Colonic mucosa (tissue), 4 donors: ENCODE results near the gene VPS13A. TPM values are rescaled to one million over a fixed set of nuclear protein-coding genes. Genes with fewer than 3 reads are reported as not detected.
"Not testable (repeated sequence)": the region's sequence is repeated elsewhere in the genome, so short reads cannot be mapped to it uniquely, and the experiment has no call there.

Source experiments
- DNase-seq: peaks from one replicate; pipeline ENCODE4 v3.0.0-alpha.2; 2020
- H3K27ac ChIP-seq: fragments of 200-600 bp; one replicate; pipeline ENCODE4 v1.8.0; 2021
- H3K27me3 ChIP-seq: fragments of 200-600 bp; one replicate; pipeline ENCODE4 v1.8.0; 2021
- H3K36me3 ChIP-seq: fragments of 200-600 bp; one replicate; pipeline ENCODE4 v1.8.0; 2021
- H3K4me1 ChIP-seq: fragments of 200-600 bp; one replicate; pipeline ENCODE4 v1.8.0; 2021; ENCODE audit warnings: mild to moderate bottlenecking
- H3K4me3 ChIP-seq: fragments of 200-600 bp; one replicate; pipeline ENCODE4 v1.8.0; 2021
- H3K9ac ChIP-seq, 2 donors: one replicate each; pipeline ENCODE4 v1.7.0; 2013; ENCODE audit warnings: control low read depth in 2 of 2, low read depth in 2 of 2, low read length in 2 of 2
- H3K9me3 ChIP-seq: fragments of 200-600 bp; one replicate; pipeline ENCODE4 v1.8.0; 2021
- CTCF ChIP-seq: fragments of 200-600 bp; IDR thresholded peaks from one replicate; pipeline ENCODE4 v1.8.0; 2022; ENCODE audit warnings: antibody characterized with exemption, mild to moderate bottlenecking
- intact Hi-C: fragments of 100-400 bp; cut with DNase I; formaldehyde crosslinking; loops from one replicate; pipeline ENCODE4 v1.14.1; 2022
- total RNA-seq, 2 donors: library from RNA; stranded (reverse); fragmentation: NEBNext Ultra II Directional in 1 of 2; extraction: Animal tissue kit (Norgen Biotek cat#: 25700) in 1 of 2; gene quantifications; one replicate each; pipeline ENCODE4 v1.2.1, GENCODE V29; 2021
- donor health status: healthy.
- donor health status: DM: no; HTN: no; CAD: no.
- donor health status: DM: no; HTN: no; CAD: no.

VPS13A gene
- total RNA-seq, 2 donors from 2014 or later: 31.8 to 45.2 TPM

- no peak overlapping the region for H3K9ac ChIP-seq
- no peak for DNase-seq
- H3K4me1 ChIP-seq: no peaks in the 10 kb centered on the region
- no peaks in the 10 kb centered on the region for H3K27me3 ChIP-seq
- no peak for TF ChIP-seq CTCF
- H3K4me3 ChIP-seq: no peak overlapping the region
- no peaks in the 10 kb centered on the region for H3K9me3 ChIP-seq
- no peaks in the 10 kb centered on the region for H3K36me3 ChIP-seq
- H3K27ac ChIP-seq: no peak overlapping the region
- intact Hi-C loops: no loop called here
Observed at GRCh38 chr9:77435277-77435676, 257.9 kb downstream of the VPS13A start.

- intact Hi-C loops: no loop called here
- DNase-seq: no peak
- Histone ChIP-seq H3K4me1 (no peaks in the 10 kb centered on the region), H3K27ac (no peak overlapping the region), H3K9me3 (no peaks in the 10 kb centered on the region), H3K9ac (no peak overlapping the region), H3K4me3 (no peak overlapping the region), H3K27me3 (no peaks in the 10 kb centered on the region), H3K36me3 (no peaks in the 10 kb centered on the region)
- no peak for TF ChIP-seq CTCF
Observed at GRCh38 chr9:77435688-77436087, 258.4 kb downstream of the VPS13A start.

- Histone ChIP-seq H3K27me3 (no peaks in the 10 kb centered on the region), H3K4me3 (no peak overlapping the region), H3K9ac (no peak overlapping the region), H3K4me1 (no peaks in the 10 kb centered on the region), H3K9me3 (no peaks in the 10 kb centered on the region), H3K27ac (no peak overlapping the region), H3K36me3 (no peaks in the 10 kb centered on the region)
- no peak for DNase-seq
- TF ChIP-seq CTCF: no peak
- intact Hi-C loops: no loop called here
Observed at GRCh38 chr9:77438653-77439052, 261.3 kb downstream of the VPS13A start.

- no peak for DNase-seq
- Histone ChIP-seq H3K4me3 (no peak overlapping the region), H3K36me3 (no peaks in the 10 kb centered on the region), H3K4me1 (no peaks in the 10 kb centered on the region), H3K9ac (no peak overlapping the region), H3K9me3 (no peaks in the 10 kb centered on the region), H3K27me3 (no peaks in the 10 kb centered on the region), H3K27ac (no peak overlapping the region)
- intact Hi-C loops: no loop called here
- TF ChIP-seq CTCF: no peak
Observed at GRCh38 chr9:77440057-77440456, 262.7 kb downstream of the VPS13A start.

DNA sequence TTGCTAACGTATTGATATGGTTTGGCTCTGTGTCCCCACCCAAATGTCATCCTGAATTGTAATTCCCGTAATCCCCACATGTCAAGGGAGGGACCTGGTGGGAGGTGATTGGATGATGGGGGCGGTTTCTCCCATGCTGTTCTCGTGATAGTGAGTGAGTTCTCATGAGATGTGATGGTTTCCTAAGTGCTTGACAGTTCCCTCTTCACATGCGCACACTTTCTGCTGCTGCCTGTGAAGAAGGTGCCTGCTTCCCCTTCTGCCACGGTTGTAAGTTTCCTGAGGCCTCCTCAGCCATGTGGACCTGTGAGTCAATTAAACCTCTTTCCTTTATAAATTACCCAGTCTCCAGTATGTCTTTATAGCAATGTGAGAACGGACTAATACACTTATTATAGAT lies 263.8 kb downstream of the VPS13A start:
- H3K27me3 ChIP-seq, DNase-seq, H3K36me3 ChIP-seq, H3K4me1 ChIP-seq, H3K9ac ChIP-seq, H3K9me3 ChIP-seq, H3K27ac ChIP-seq, H3K4me3 ChIP-seq, intact Hi-C loops: not testable (repeated sequence)

DNA sequence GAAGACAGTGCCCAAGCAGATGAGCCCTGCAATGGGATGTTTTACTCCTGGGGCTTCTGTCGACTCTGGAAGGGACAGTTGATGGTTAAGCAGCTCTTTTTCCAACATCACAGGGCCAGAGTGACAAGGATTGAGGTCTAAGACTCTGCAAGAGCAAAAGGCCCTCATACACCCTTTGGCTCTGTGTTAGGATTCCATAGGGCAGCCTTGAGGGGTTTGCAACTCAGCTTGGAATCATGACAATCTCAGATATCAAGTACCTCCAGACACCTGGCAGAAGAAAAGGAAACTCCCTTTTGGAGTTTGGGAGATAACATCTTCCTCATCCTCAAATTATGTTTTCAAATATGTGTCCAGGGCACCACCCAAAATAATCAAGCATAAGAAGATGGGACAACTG lies 265.1 kb downstream of the VPS13A start:
- H3K4me1 ChIP-seq: no peaks in the 10 kb centered on the region
- no peak for DNase-seq
- H3K9ac ChIP-seq: no peak overlapping the region
- H3K36me3 ChIP-seq: no peaks in the 10 kb centered on the region
- intact Hi-C loops: no loop called here
- no peaks in the 10 kb centered on the region for H3K9me3 ChIP-seq
- H3K27me3 ChIP-seq: no peaks in the 10 kb centered on the region
- no peak overlapping the region for H3K4me3 ChIP-seq
- H3K27ac ChIP-seq: no peak overlapping the region
- TF ChIP-seq CTCF: no peak
